ENCODE data around the gene GASK1A. TPM values are rescaled to one million over a fixed set of nuclear protein-coding genes. Genes with fewer than 3 reads are reported as not detected.

Gene GASK1A
- total RNA-seq, 1 experiment from 2014 or later, result 5.4 TPM

DNA sequence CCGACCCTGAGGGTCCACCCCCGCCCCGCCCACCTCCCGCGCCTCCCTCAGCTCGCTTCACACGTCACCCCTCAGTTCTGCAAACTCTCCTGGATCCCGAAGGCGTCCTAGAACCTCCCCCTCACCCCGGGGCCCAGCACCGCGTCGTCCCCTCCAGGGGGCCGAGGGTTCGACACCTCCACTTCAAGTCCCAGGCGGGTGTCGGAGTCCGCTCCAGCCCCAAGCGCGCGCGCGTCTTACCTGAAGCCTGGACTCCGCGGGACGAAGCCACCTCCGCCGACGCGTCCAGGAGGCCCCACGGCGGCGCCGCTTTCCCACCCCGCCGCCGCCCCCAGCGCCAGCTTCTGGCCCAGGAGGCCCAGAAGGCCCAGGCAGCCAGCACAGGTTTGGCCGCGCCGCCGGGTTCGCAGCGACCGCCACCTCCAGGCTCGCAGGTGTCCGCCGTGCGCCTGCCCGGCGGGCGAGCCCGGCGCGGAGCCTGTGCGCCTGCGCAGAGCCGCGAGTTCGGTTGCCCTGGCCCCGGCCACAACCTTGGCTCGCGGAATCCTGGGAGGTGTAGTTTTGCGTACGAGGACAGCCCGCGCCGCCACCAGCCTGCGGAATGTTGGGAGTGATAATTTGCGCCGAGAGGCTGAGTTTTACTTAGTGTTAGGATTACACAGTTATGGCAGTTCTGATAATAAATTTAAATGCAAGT lies 126.6 kb downstream of the GASK1A start, which contains the start of gene POMGNT2:
POMGNT2 (minus strand) TSS at position 484 of the 697 bp plus-strand sequence. CDS start 24,648 bp downstream, outside the sequence.
- Mint-ChIP-seq H3K9me3 (no peaks in the 10 kb centered on the region; a peak in 1 of 5 replicates), H3K27ac (no peak within 1 kb of the TSS), H3K4me1 (peaks cover 13 to 17% of the 10 kb centered on the region in 2 experiments), H3K4me3 (peak within 1 kb of the TSS; percentile 62 to 74), H3K27me3 (ENCODE audit: low read depth) (peaks cover 22% of the 10 kb centered on the region), H3K36me3 (ENCODE audit: insufficient read depth in 1 of 3, low read depth in 3 of 3) (no peaks in the 10 kb centered on the region; a peak in 1 of 7 replicates)
- Histone ChIP-seq H3K14ac (ENCODE audit: insufficient read depth, low read length) (no peak within 1 kb of the TSS; the same call in 1 of the 2 replicates), H2AK5ac (ENCODE audit: insufficient read length, low read length) (no peak within 1 kb of the TSS), H2BK12ac (ENCODE audit: insufficient read length, low read depth, low read length) (no peak within 1 kb of the TSS), H3K79me2 (ENCODE audit: insufficient read depth, low read length) (no peaks in the 10 kb centered on the region), H3K18ac (ENCODE audit: insufficient read length, low read depth, low read length) (peak within 1 kb of the TSS; percentile 50), H3K9me3 (ENCODE audit: control insufficient read depth, low read depth, low read length) (no peaks in the 10 kb centered on the region), H3K4ac (ENCODE audit: low read depth, low read length) (no peak within 1 kb of the TSS), H2BK15ac (ENCODE audit: low read depth, low read length) (no peak within 1 kb of the TSS), H3K27ac (ENCODE audit: insufficient read length, low read depth, low read length) (no peak within 1 kb of the TSS), H3K23me2 (ENCODE audit: insufficient read length, low read depth, low read length, poor library complexity, severe bottlenecking) (peaks cover 3% of the 10 kb centered on the region), H3K23ac (ENCODE audit: insufficient read length, low read depth, low read length) (no peak within 1 kb of the TSS), H4K5ac (ENCODE audit: insufficient read length, low read depth, low read length) (no peak within 1 kb of the TSS), H3K79me1 (ENCODE audit: insufficient read depth, low read depth, low read length, poor library complexity, severe bottlenecking) (peaks cover 4% of the 10 kb centered on the region), H3K4me2 (ENCODE audit: insufficient read depth, insufficient read length, low read length) (peak within 1 kb of the TSS; percentile 64), H4K91ac (ENCODE audit: insufficient read length, low read depth, low read length) (no peak within 1 kb of the TSS), H2BK5ac (ENCODE audit: insufficient read length, low read length) (no peak within 1 kb of the TSS), H3K27me3 (ENCODE audit: insufficient read depth, low read length) (no peaks in the 10 kb centered on the region; the same call in 1 of the 2 replicates), H4K20me1 (ENCODE audit: control insufficient read depth, insufficient read depth, insufficient read length) (peaks cover 5% of the 10 kb centered on the region), H3K4me1 (ENCODE audit: insufficient read depth, low read length) (no peaks in the 10 kb centered on the region), H4K8ac (replicated peaks; ENCODE audit: insufficient read length, low read depth, low read length) (no peak within 1 kb of the TSS), H3T11ph (ENCODE audit: low read length) (no peak within 1 kb of the TSS), H3K9ac (ENCODE audit: extremely low read depth, insufficient read length, low read length) (no peak within 1 kb of the TSS), H2BK120ac (ENCODE audit: low read depth, low read length, poor library complexity, severe bottlenecking) (no peak within 1 kb of the TSS), H2AFZ (ENCODE audit: low read length) (peak within 1 kb of the TSS; percentile 24), H2BK20ac (ENCODE audit: low read depth, low read length, poor library complexity, severe bottlenecking) (no peak within 1 kb of the TSS), H3K56ac (ENCODE audit: insufficient read length, low read depth, low read length) (no peak within 1 kb of the TSS)
- WGBS (ENCODE audit: extremely low coverage, insufficient read length, low lambda C conversion rate), result no CpG with 5 or more reads among the region's 71 CpGs
- peak; percentile 91 for DNase-seq
- TF ChIP-seq, protein P1, sequence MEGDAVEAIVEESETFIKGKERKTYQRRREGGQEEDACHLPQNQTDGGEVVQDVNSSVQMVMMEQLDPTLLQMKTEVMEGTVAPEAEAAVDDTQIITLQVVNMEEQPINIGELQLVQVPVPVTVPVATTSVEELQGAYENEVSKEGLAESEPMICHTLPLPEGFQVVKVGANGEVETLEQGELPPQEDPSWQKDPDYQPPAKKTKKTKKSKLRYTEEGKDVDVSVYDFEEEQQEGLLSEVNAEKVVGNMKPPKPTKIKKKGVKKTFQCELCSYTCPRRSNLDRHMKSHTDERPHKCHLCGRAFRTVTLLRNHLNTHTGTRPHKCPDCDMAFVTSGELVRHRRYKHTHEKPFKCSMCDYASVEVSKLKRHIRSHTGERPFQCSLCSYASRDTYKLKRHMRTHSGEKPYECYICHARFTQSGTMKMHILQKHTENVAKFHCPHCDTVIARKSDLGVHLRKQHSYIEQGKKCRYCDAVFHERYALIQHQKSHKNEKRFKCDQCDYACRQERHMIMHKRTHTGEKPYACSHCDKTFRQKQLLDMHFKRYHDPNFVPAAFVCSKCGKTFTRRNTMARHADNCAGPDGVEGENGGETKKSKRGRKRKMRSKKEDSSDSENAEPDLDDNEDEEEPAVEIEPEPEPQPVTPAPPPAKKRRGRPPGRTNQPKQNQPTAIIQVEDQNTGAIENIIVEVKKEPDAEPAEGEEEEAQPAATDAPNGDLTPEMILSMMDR (conservative IDR thresholded peaks at IDR 0.05), result 0 out of 3 replicates have a peak, but pooled peaks have one; percentile 11

Measured in H9 (cell line).